ENCODE measurements around the gene TPD52L1.

TPD52L1 gene

GRCh38 chr6:125207956-125208355 lies 54.4 kb downstream of the TPD52L1 start:
- DNase-seq (ENCODE audit: low spot score): no peak
- no peak for FAIRE-seq

- FAIRE-seq (no peak), DNase-seq (ENCODE audit: low spot score) (no peak)
Observed at GRCh38 chr6:125208625-125209249, 55.2 kb downstream of the TPD52L1 start.

GRCh38 chr6:125210667-125211066 lies 57.1 kb downstream of the TPD52L1 start:
- no peak for FAIRE-seq
- no peak for DNase-seq (ENCODE audit: low spot score)

- no peak for DNase-seq (ENCODE audit: low spot score)
- no peak for FAIRE-seq
Observed at GRCh38 chr6:125211352-125211751, 57.8 kb downstream of the TPD52L1 start.

- no peak for FAIRE-seq
- DNase-seq (ENCODE audit: low spot score): no peak
Observed at GRCh38 chr6:125212377-125212776, 58.8 kb downstream of the TPD52L1 start.

GRCh38 chr6:125213939-125214338 lies 60.4 kb downstream of the TPD52L1 start:
- DNase-seq (ENCODE audit: low spot score) (no peak), FAIRE-seq (no peak)

- no peak for DNase-seq (ENCODE audit: low spot score)
- FAIRE-seq: no peak
Observed at GRCh38 chr6:125215252-125215819, 61.8 kb downstream of the TPD52L1 start.

- FAIRE-seq (no peak), DNase-seq (ENCODE audit: low spot score) (no peak)
Observed at GRCh38 chr6:125216015-125216414, 62.4 kb downstream of the TPD52L1 start.

- no peak for FAIRE-seq
- DNase-seq (ENCODE audit: low spot score): no peak
Observed at GRCh38 chr6:125217369-125217768, 63.8 kb downstream of the TPD52L1 start.

- DNase-seq (ENCODE audit: low spot score) (no peak), FAIRE-seq (no peak)
Observed at GRCh38 chr6:125217992-125218391, 64.4 kb downstream of the TPD52L1 start.

GRCh38 chr6:125219361-125219895 lies 65.9 kb downstream of the TPD52L1 start:
- DNase-seq (ENCODE audit: low spot score) (no peak), FAIRE-seq (no peak)

- DNase-seq (ENCODE audit: low spot score) (no peak), FAIRE-seq (no peak)
Observed at GRCh38 chr6:125220712-125221111, 67.1 kb downstream of the TPD52L1 start.

GRCh38 chr6:125222531-125223455 lies 69.2 kb downstream of the TPD52L1 start:
- DNase-seq (ENCODE audit: low spot score) (no peak), FAIRE-seq (no peak)

- no peak for DNase-seq (ENCODE audit: low spot score)
- FAIRE-seq: no peak
Observed at GRCh38 chr6:125224231-125224861, 70.8 kb downstream of the TPD52L1 start.

- FAIRE-seq: no peak
- DNase-seq (ENCODE audit: low spot score): no peak
Observed at GRCh38 chr6:125227244-125227643, 73.7 kb downstream of the TPD52L1 start.

GRCh38 chr6:125228981-125229479 lies 75.5 kb downstream of the TPD52L1 start:
- FAIRE-seq (no peak), DNase-seq (ENCODE audit: low spot score) (no peak)

- FAIRE-seq: no peak
Observed at GRCh38 chr6:125230674-125231073, 77.1 kb downstream of the TPD52L1 start.

GRCh38 chr6:125231133-125231532 lies 77.6 kb downstream of the TPD52L1 start:
- FAIRE-seq (no peak), DNase-seq (ENCODE audit: low spot score) (no peak)

More at GRCh38 chr6:125230674-125231073, 77.1 kb downstream of the TPD52L1 start:
- no peak for DNase-seq (ENCODE audit: low spot score)

GRCh38 chr6:125231574-125232343 lies 78.2 kb downstream of the TPD52L1 start:
- no peak for FAIRE-seq
- DNase-seq (ENCODE audit: low spot score): no peak

GRCh38 chr6:125232466-125232865 lies 78.9 kb downstream of the TPD52L1 start:
- FAIRE-seq: no peak
- DNase-seq (ENCODE audit: low spot score): no peak

- DNase-seq (ENCODE audit: low spot score) (no peak), FAIRE-seq (no peak)
Observed at GRCh38 chr6:125233202-125233601, 79.6 kb downstream of the TPD52L1 start.
